ENCODE results near the gene GALM.

GRCh38 chr2:38671303-38671702 is 5.4 kb downstream of the GALM start:
- TF ChIP-seq POLR2A (IDR thresholded peaks at IDR 0.05), result no peak
- TF ChIP-seq CTCF (IDR thresholded peaks at IDR 0.05), result no peak
- TF ChIP-seq POLR2AphosphoS5 (IDR thresholded peaks at IDR 0.05), result no peak
